ENCODE measurements around the gene SIGLEC11. TPM values are rescaled to one million over a fixed set of nuclear protein-coding genes. Genes with fewer than 3 reads are reported as not detected.

SIGLEC11 gene
- total and polyA plus RNA-seq, 2 of the 13 experiments (the other 11 are each of a cell fraction or from before 2014, with no cell fraction given): not detected

DNA sequence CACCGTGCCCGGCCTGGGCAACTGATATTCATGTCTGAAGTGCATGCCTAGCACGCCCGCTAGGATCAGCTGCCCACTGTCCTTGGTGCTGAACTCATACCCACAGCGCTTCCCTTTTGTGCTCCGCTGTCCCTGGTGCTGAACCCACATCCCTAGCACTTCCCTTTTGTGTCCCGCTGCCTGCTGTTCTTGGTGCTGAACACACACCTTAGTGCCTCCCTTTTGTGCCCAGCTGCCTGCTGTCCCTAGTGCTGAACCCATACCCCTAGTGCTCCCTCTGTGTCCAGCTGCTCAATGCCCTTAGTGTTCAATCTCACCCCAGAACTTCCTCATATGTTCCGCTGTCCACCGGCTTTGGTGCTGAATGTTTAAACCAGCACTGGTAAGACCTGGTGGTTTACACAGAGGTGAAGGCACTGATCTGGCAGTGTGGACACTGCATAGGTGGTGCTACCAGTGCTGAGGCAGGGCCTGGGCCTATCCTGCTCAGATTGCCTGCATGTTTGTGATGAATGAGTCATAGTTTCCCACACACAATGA, 26.3 kb upstream of the SIGLEC11 start (continued):
- TF ChIP-seq ZNF549 (CRISPR knock-in tag; IDR thresholded peaks at IDR 0.05) (peak; percentile 96), ZSCAN20 (CRISPR knock-in tag; IDR thresholded peaks at IDR 0.05; ENCODE audit: borderline replicate concordance) (peak; percentile 100), ZMYM2 (CRISPR knock-in tag; IDR thresholded peaks at IDR 0.05) (peak; percentile 90), TAF1 (CRISPR knock-in tag; IDR thresholded peaks at IDR 0.05) (peak; percentile 84), MAFF (IDR thresholded peaks at IDR 0.05; ENCODE audit: low read depth, low read length) (no peak), ZNF720 (CRISPR knock-in tag; IDR thresholded peaks at IDR 0.05) (peak; percentile 99), ZNF431 (CRISPR knock-in tag; IDR thresholded peaks at IDR 0.05; ENCODE audit: borderline replicate concordance, low read depth) (peak; percentile 100), KDM4B (CRISPR knock-in tag; IDR thresholded peaks at IDR 0.05) (peak; percentile 100), KAT8 (CRISPR knock-in tag; IDR thresholded peaks at IDR 0.05) (peak; percentile 96), ATF7 (IDR thresholded peaks at IDR 0.05) (no peak), ATF7 (CRISPR knock-in tag; IDR thresholded peaks at IDR 0.05) (peak; percentile 93), TCF12 (IDR thresholded peaks at IDR 0.05) (no peak), TCF12 (CRISPR knock-in tag; IDR thresholded peaks at IDR 0.05) (peak; percentile 97), NFKBIZ (CRISPR knock-in tag; IDR thresholded peaks at IDR 0.05) (peak; percentile 100), MLLT10 (CRISPR knock-in tag; IDR thresholded peaks at IDR 0.05) (peak; percentile 97)
- TF ChIP-seq, protein P1, sequence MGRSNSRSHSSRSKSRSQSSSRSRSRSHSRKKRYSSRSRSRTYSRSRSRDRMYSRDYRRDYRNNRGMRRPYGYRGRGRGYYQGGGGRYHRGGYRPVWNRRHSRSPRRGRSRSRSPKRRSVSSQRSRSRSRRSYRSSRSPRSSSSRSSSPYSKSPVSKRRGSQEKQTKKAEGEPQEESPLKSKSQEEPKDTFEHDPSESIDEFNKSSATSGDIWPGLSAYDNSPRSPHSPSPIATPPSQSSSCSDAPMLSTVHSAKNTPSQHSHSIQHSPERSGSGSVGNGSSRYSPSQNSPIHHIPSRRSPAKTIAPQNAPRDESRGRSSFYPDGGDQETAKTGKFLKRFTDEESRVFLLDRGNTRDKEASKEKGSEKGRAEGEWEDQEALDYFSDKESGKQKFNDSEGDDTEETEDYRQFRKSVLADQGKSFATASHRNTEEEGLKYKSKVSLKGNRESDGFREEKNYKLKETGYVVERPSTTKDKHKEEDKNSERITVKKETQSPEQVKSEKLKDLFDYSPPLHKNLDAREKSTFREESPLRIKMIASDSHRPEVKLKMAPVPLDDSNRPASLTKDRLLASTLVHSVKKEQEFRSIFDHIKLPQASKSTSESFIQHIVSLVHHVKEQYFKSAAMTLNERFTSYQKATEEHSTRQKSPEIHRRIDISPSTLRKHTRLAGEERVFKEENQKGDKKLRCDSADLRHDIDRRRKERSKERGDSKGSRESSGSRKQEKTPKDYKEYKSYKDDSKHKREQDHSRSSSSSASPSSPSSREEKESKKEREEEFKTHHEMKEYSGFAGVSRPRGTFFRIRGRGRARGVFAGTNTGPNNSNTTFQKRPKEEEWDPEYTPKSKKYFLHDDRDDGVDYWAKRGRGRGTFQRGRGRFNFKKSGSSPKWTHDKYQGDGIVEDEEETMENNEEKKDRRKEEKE (IDR thresholded peaks at IDR 0.05): no peak
- TF ChIP-seq, protein P2, sequence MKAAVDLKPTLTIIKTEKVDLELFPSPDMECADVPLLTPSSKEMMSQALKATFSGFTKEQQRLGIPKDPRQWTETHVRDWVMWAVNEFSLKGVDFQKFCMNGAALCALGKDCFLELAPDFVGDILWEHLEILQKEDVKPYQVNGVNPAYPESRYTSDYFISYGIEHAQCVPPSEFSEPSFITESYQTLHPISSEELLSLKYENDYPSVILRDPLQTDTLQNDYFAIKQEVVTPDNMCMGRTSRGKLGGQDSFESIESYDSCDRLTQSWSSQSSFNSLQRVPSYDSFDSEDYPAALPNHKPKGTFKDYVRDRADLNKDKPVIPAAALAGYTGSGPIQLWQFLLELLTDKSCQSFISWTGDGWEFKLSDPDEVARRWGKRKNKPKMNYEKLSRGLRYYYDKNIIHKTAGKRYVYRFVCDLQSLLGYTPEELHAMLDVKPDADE (CRISPR knock-in tag; IDR thresholded peaks at IDR 0.05): peak; percentile 100
- TF ChIP-seq, protein P3, sequence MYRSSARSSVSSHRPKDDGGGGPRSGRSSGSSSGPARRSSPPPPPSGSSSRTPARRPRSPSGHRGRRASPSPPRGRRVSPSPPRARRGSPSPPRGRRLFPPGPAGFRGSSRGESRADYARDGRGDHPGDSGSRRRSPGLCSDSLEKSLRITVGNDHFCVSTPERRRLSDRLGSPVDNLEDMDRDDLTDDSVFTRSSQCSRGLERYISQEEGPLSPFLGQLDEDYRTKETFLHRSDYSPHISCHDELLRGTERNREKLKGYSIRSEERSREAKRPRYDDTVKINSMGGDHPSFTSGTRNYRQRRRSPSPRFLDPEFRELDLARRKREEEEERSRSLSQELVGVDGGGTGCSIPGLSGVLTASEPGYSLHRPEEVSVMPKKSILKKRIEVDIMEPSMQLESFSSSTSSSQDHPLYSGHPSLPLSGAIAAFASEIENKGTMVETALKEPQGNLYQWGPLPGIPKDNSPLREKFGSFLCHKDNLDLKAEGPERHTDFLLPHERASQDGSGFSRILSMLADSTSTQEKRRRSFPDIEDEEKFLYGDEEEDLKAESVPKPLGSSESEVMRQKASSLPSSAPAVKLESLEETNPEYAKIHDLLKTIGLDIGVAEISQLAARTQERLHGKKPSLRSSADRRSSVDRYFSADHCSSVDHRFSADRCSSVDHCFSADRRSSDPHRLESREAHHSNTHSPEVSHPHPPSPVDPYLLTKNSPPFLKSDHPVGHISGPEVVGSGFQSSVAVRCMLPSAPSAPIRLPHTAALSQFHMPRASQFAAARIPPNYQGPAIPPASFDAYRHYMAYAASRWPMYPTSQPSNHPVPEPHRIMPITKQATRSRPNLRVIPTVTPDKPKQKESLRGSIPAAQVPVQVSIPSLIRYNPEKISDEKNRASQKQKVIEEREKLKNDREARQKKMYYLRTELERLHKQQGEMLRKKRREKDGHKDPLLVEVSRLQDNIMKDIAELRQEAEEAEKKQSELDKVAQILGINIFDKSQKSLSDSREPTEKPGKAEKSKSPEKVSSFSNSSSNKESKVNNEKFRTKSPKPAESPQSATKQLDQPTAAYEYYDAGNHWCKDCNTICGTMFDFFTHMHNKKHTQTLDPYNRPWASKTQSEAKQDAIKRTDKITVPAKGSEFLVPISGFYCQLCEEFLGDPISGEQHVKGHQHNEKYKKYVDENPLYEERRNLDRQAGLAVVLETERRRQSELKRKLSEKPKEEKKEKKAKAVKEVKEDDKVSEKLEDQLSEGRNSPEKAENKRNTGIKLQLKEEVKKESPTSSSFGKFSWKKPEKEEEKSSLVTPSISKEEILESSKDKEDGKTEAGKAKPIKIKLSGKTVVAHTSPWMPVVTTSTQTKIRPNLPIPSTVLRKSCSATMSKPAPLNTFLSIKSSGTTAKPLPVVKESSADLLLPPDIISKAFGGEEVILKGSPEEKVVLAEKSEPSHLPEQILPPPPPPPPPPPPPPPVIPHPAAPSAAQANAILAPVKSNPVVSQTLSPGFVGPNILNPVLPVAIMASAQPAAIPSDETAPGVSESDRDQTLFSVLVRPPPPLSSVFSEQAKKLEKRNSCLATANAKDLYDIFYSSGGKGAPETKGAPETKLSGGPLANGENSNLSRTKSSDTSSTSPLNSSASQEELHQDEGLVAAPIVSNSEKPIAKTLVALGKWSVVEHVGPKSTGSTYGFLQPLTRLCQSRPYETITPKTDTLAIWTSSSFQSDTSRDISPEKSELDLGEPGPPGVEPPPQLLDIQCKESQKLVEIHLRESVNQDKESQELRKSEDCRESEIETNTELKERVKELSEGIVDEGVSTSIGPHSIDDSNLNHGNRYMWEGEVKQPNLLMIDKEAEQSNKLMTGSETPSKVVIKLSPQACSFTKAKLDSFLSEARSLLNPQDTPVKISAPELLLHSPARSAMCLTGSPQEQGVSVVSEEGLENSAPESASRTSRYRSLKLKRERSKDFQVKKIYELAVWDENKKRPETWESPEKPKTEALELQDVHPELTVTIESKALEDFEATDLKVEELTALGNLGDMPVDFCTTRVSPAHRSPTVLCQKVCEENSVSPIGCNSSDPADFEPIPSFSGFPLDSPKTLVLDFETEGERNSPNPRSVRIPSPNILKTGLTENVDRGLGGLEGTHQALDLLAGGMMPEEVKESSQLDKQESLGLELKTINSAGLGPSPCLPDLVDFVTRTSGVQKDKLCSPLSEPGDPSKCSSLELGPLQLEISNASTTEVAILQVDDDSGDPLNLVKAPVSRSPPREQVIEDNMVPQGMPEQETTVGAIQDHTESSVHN (CRISPR knock-in tag; IDR thresholded peaks at IDR 0.05): peak; percentile 100
